GM21737 (cell line): Measurements from ENCODE around the gene LPCAT2.
"Not testable (repeated sequence)": the region's sequence is repeated elsewhere in the genome, so short reads cannot be mapped to it uniquely, and the experiment has no call there.

Source experiments
- ATAC-seq: cut with Tn5 transposase; IDR thresholded peaks from one replicate; pipeline ENCODE4 v1.9.1; 2021; ENCODE audit warnings: mild to moderate bottlenecking, moderate library complexity; ENCODE audit not compliant: unreplicated experiment

LPCAT2 gene

DNA sequence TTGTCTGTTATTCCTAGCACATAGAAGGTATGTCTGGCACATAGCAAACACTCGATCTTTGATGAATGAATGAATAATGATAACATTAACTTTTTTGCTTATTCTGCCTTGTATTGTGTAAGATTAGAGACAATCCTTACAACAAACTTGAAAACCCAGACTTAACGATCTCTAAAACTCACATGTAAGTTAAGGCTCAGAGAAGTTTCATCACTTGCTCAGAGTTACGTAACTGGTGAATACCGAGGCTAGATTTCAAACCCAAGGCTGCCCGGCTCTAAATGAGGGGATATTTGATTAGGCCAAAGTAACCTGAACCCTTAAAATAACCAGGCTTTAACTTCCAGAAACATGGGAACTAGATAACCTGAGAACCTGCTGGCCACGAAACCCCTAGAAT is 79.9 kb downstream of the LPCAT2 start:
- ATAC-seq, result no peak

DNA sequence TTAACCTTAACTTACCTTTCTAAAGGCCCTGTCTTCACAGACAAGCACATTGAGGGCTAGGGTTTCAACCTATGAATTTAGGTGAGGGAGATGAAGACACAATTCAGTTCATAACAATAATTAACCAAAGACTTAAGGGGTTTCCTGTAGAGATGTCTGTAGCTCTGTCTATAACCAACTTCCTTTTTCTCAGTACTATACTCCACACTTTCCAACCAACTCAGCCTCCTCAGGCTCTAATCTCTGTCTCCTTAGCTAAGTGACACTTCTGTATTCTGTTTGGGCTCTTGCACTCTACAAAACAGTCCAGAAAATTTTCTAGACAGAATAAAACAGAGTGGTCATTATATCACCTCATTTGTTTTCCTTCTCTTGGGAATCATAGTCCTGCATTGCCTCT is 83.4 kb downstream of the LPCAT2 start:
- ATAC-seq, result no peak

DNA sequence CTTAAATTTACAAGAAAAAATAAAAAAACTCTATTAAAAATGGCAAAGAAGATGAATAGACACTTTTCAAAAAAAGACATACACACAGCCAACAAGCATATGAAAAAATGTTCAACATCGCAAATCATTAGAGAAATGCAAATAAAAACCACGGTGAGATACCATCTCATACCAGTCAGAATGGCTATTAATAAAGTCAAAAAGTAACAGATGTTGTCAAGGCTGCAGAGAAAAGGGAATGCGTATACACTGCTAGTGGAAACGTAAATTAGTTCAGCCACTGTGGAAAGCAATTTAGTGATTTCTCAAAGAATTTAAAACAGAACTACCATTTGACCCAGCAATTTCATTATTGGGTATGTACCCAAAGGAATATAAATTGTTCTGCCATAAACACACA is 89.1 kb downstream of the LPCAT2 start:
- ATAC-seq, result no peak

DNA sequence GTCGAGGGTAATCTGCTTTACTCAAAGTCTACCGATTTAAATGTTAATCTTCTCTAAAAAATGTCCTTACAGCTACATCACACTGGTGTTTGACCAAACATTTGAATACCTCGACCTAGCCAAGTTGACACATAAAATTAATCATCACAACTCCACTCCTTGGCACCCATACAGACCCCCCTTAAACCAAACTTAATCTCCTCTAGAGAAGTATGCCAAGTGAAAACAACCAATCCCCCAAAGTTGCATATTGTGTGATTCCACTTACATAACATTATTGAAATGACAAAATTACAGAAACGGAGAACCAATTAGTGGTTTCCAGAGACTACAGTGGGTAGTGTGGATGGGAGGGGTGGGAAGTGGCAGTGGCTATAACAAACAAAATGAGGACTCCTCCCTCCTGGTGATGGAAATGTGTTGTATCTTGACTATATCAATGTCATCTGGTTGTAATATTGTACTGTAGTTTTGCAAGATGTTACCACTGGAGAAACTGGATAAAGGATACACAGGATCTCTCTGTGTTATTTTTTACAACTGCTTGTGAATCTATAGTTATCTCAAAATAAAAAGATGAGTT is 97.0 kb downstream of the LPCAT2 start:
- no peak for ATAC-seq

DNA sequence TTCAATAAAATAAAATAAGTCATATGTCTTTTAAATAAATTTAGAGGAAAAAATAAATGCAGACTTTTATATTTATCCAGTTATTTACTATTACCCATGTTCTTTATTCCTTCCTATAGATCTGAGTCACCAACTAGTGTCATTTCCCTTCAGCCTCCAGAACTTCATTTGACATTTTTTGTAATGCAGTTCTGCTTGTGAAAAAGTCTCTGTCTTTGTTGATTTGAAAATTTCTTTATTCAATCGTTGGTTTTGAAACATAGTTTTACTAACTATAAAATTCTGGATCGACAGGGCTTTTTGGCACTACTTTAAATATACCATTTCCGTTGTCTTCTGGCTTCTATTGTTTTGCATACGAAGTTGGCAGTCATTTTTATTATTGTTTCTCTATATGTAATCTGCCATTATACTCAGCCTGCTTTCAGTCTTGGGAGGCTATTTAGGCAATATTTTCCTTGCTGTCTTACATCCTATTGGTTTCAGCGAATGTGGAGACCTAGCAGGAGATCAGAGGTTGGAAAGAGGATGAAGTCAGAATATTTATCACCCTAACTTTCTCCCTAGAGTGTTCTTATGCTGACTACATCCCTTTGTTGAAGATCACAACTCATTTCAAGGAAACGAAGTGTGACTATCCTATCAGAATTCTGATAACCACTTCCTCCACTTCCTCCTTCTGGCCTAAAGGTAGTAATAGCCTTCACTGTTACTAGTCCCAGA is 104.9 kb downstream of the LPCAT2 start:
- ATAC-seq, result no peak

DNA sequence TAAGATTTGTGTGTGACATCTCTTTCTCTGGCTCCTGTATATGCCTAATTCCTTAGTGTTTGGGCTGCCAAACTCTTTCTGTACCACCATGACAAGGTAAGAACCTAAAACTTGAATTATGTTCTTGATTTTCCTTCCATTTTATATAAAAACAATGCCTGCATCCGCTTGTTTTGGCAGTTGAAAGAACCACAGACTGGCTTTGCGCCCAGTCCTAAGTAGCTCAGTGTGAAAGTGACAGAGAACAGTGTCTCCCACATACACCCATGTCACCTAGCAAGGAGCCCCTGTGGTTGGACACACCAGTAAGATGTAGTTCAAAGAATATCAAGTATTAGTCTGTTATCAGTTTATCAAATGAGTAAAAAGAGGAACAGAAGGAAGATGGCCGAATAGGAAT is 106.2 kb downstream of the LPCAT2 start:
- ATAC-seq, result no peak

DNA sequence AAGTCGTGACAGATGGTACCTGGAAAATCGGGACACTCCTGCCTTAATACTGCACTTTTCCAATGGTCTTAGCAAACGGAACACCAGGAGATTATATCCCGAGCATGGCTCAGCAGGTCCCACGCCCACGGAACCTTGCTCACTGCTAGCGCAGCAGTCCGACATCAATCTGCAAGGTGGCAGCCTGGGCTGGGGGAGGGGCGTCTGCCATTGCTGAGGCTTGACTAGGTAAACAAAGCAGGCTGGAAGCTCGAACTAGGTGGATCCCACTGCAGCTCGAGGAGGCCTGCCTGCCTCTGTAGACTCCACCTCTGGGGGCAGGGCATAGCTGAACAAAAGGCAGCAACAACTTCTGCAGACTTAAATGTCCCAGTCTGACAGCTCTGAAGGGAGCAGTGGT is 106.8 kb downstream of the LPCAT2 start:
- ATAC-seq, result not testable (repeated sequence)

DNA sequence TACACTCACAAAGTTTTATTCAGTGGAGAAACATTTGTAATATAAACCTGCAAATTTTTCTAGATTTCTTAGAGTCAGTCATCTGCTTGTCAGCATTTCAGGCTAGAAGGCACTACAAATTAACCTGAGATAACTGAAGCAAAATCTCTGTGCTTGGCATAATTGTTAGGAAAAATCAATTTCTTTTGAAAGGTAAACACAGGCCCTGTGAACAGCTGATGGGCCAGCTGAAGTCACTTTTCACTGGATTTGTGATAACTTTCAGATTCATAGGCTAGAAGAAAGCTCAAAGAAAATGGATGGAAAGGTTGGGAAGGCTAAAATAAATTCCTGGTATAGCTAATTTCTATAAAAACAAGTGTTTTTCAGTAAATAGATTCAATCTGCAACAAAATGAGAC is 112.9 kb downstream of the LPCAT2 start:
- no peak for ATAC-seq

DNA sequence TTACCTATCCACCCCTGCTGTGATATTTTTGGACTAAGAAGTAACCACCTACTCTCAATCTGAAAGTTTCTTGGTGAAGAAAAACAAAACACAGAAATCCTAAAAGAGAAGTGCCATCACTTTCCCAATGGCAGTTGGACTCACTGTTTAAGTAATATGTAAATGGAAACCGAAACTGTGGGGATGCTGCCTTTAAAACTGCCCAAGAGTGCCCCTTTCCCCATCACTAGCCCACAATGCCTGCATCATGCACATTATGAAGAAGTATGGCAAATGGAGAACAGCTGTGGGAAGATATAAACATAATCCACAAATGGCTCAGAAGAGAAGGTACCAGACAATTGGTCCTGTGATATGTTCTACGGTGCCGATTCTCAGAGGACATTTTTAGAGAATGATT is 113.4 kb downstream of the LPCAT2 start:
- ATAC-seq, result no peak

DNA sequence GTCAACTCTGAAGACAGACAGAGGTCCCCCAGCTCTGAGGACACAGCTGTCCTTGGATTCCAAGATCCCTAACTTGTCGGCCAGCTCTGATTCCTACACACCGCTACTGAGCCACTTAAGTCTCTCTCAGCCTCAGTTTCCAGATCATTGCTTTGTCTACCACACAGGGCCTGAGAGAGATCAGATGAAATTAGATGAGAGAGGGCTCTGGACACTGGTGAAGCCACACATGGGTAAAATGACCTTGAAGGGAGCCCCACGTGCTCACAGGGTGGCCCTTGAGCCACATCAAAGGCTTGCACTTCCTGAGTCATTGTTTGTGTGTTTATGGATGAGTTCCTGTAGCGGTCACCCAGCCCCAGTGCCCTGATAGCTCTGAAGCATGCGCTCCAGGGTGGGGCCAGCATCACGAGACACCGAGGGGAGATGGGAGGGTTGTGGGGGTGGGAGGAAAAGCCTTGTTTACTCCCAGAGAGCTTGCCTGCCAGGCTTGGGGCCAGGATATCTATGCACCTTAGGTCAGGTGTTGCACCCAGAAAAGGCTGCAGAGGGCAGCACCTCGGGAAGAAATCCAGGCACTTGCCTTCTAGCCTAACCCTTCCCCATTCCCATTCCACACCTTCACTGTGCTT is 114.2 kb downstream of the LPCAT2 start:
- ATAC-seq, result no peak

DNA sequence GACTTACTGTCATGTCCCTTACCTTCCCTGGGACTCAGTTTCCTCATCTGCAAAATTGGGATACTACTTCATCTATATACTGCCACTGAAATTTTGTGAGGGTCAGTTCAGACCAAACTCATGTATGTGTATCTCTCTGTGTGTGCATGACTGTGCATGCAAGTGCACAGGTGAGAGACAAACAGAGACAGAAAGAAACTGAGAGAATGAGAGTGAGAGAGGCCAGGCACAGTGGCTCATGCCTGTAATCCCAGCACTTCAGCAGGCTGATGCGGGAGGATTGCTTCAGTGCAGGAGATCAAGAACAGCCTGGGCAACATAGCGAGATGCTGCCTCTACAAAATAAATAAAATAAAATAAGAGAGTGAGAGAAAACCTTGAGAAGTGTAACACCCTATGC is 114.8 kb downstream of the LPCAT2 start:
- ATAC-seq, result no peak

DNA sequence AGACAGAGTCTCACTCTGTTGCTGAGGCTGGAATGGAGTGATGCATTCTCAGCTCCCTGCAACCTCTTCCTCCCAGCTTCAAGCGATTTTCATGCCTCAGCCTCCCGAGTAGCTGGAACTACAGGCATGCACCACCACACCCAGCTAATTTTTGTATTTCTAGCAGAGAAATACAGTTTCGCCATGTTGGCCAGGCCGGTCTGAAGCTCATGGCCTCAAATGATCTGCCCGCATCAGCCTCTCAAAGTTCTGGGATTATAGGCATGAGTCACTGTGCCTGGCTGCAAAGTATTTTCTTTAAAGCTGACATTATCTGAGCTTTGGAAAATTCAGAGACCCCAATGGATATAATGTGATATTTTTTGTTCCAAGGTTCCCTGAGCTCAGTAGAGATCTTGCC is 115.8 kb downstream of the LPCAT2 start:
- ATAC-seq, result no peak

DNA sequence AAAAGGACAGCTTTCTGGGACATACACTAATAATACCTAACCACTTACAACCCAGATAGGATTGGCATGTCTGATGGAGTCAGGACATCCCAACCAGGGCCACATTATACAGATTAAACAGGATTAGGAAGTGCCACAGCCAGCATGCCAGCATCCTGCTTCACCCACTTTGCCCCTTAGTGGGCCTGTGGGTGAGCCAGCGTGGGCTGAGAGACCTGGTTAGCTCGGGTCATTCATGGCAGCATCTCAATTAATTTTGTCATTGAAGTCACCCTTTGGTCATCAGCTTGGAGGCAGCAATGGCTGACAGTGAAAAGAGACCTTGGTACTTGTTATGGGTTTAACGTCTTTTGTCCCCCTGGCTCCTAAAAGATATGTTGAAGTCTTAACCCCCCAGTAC is 117.0 kb downstream of the LPCAT2 start:
- ATAC-seq, result no peak

DNA sequence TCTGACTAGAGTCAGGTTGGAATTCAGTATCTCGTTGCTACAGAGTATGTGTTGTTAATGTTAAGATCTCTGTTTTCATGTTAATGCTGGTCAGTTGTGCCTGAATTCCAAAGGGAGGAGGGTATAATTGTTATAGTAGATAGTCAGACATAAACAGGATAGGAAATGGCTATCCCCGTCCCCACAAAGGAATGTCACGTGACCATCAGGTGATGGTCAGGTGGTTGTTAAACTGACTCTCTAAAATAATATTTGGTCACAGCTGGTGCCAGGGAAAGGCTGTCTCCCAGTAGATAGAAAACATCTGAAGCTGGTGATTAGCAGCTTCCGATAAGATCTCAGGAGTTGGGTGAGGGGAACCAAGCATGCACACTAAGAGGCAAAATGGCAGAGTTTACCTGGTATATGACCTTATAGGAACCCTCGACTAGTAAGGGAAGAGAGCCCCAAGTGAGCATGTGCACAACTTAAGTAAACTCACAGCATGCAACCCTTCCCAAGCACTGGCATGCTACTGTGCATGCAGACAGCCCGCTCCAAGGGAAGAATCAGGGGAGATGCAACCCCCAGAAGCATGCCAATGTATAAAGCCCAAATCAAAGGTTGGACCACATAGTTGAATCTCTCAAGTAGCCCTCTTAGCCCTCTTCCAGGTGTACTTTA is 119.6 kb downstream of the LPCAT2 start:
- no peak for ATAC-seq

DNA sequence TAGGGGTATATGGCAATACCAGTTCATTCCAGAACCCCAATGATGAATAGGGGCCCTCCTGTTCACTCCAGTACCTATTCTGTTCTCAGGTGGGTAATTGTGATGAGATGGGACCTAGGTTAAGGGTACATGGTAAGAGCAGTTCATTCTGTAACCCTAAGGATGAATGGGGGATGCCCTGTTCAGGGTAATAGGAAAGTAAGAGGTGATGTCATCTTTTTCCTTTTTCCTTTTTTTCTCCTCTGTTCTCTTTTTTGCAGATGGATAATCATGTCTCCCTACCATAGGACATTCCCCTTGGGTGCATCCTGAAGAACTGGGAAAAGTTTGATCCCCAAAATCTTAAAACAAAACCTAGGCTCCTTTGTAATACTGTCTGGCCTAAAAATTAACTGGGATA is 121.9 kb downstream of the LPCAT2 start:
- no peak for ATAC-seq

DNA sequence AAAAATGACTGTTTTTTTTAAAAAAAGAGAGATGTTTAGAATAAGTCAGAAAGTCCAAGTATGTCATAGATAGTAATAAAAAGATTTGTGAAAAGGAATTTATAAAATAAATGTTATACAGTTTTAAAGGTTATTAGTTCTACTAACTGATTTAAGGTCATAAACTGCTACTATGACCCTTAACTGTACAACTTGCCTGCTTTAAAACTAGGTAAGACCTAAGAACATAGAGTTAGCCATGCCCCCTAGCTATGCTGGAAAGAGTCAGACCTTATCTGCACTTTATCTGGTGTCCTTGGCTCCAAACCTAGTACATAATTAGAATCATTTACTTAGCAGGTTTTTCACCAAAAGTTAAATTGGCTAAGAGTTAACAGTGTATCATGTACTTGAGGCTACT is 123.4 kb downstream of the LPCAT2 start:
- ATAC-seq, result no peak

DNA sequence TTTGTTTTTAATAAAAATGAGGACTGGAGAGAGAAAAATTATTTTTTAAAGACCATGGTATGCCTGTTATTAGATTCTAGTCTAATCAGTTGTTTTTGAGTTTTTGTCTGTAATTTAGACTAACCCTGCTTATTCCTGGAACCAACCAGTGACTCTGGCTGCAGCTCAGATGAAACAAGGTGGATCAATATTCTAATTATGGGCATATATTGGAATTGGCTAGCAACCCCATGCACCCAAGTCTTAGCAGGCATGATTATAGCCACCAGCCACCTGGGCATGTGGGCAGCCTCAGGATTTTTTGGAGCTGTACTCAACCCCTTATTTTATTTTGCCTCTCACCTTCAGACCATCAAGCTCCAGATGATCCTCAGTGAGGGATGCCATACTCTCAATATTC is 125.3 kb downstream of the LPCAT2 start:
- no peak for ATAC-seq
